ENCODE data around the gene SLFN12L. TPM values are rescaled to one million over a fixed set of nuclear protein-coding genes. Genes with fewer than 3 reads are reported as not detected.

Gene SLFN12L
- total and polyA plus RNA-seq, 9 of the 15 experiments (the other 6 are each of a cell fraction or from before 2014, with no cell fraction given): 0.04 to 0.31 (median 0.08) TPM; not detected in 3

DNA sequence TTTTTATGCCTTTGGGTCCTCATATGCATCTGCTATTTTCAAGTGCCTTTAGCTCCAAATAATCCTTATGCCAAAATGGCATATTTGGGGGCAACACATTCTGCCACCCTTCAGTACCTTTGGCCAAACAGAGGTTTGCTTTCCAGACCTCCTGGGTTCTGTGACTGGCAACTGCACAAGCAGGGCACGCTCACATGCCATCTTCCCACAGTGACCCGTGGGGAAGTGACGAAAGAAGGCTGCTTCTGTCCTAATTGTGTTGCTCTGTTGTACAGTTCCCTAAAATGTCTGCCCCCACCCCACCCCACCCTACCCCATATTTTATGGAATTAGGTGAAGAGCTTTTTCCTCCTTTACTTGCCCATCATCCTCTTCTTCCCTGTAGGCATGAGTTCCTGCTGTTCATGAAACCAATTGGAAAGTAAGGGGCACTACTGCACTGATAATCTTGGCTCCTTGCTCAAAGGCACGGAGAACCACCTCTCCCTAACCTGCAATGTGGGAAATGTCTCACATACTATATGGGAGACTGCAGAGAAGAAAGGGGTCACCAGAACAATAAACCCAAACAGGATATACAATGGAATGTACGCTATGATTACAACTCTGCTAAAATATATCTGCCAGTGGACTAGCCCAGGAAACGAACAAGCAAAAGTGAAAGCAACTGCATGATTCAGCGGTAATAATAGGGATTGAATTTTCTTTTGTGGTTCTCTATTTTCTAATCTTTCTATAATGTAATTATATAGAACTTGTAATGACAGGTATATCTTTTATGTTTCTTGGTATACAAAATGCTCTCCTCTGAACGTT lies 3.3 kb upstream of the SLFN12L start (continued):
- TF ChIP-seq, protein P1, sequence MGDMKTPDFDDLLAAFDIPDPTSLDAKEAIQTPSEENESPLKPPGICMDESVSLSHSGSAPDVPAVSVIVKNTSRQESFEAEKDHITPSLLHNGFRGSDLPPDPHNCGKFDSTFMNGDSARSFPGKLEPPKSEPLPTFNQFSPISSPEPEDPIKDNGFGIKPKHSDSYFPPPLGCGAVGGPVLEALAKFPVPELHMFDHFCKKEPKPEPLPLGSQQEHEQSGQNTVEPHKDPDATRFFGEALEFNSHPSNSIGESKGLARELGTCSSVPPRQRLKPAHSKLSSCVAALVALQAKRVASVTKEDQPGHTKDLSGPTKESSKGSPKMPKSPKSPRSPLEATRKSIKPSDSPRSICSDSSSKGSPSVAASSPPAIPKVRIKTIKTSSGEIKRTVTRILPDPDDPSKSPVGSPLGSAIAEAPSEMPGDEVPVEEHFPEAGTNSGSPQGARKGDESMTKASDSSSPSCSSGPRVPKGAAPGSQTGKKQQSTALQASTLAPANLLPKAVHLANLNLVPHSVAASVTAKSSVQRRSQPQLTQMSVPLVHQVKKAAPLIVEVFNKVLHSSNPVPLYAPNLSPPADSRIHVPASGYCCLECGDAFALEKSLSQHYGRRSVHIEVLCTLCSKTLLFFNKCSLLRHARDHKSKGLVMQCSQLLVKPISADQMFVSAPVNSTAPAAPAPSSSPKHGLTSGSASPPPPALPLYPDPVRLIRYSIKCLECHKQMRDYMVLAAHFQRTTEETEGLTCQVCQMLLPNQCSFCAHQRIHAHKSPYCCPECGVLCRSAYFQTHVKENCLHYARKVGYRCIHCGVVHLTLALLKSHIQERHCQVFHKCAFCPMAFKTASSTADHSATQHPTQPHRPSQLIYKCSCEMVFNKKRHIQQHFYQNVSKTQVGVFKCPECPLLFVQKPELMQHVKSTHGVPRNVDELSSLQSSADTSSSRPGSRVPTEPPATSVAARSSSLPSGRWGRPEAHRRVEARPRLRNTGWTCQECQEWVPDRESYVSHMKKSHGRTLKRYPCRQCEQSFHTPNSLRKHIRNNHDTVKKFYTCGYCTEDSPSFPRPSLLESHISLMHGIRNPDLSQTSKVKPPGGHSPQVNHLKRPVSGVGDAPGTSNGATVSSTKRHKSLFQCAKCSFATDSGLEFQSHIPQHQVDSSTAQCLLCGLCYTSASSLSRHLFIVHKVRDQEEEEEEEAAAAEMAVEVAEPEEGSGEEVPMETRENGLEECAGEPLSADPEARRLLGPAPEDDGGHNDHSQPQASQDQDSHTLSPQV (IDR thresholded peaks at IDR 0.05): peak; percentile 82
- TF ChIP-seq DACH1 (IDR thresholded peaks at IDR 0.05; ENCODE audit: partially characterized antibody) (no peak), TCF3 (CRISPR knock-in tag; IDR thresholded peaks at IDR 0.05) (no peak), FOXA1 (IDR thresholded peaks at IDR 0.05; ENCODE audit: borderline replicate concordance) (no peak), HIVEP1 (CRISPR knock-in tag; IDR thresholded peaks at IDR 0.05) (no peak), HNRNPUL1 (IDR thresholded peaks at IDR 0.05; ENCODE audit: low read length) (no peak), ZNF76 (CRISPR knock-in tag; IDR thresholded peaks at IDR 0.05; ENCODE audit: borderline replicate concordance) (no peak), RBM15 (IDR thresholded peaks at IDR 0.05; ENCODE audit: insufficient read depth, low read length) (no peak), SMARCB1 (IDR thresholded peaks at IDR 0.05; ENCODE audit: insufficient read length, low read depth) (no peak), ZBTB2 (IDR thresholded peaks at IDR 0.05) (no peak), ETS2 (tag; IDR thresholded peaks at IDR 0.05; ENCODE audit: borderline replicate concordance, poor library complexity, severe bottlenecking) (no peak), NFE2L1 (tag; IDR thresholded peaks at IDR 0.05; ENCODE audit: borderline replicate concordance, low read depth) (0 out of 2 replicates have a peak, but pooled peaks have one; percentile 28), ZKSCAN1 (IDR thresholded peaks at IDR 0.05; ENCODE audit: low read depth, low read length) (no peak), MAFF (IDR thresholded peaks at IDR 0.05; ENCODE audit: low read length) (peak; percentile 66), GATAD2A (IDR thresholded peaks at IDR 0.05) (no peak)
- TF ChIP-seq, protein P2, sequence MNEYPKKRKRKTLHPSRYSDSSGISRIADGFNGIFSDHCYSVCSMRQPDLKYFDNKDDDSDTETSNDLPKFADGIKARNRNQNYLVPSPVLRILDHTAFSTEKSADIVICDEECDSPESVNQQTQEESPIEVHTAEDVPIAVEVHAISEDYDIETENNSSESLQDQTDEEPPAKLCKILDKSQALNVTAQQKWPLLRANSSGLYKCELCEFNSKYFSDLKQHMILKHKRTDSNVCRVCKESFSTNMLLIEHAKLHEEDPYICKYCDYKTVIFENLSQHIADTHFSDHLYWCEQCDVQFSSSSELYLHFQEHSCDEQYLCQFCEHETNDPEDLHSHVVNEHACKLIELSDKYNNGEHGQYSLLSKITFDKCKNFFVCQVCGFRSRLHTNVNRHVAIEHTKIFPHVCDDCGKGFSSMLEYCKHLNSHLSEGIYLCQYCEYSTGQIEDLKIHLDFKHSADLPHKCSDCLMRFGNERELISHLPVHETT (CRISPR knock-in tag; conservative IDR thresholded peaks at IDR 0.05 in 1 of 2, IDR thresholded peaks at IDR 0.05 in 1 of 2): peak in 1 of 2 experiments; percentile 37; a peak in 1 of 4 replicates
- TF ChIP-seq, protein P3, sequence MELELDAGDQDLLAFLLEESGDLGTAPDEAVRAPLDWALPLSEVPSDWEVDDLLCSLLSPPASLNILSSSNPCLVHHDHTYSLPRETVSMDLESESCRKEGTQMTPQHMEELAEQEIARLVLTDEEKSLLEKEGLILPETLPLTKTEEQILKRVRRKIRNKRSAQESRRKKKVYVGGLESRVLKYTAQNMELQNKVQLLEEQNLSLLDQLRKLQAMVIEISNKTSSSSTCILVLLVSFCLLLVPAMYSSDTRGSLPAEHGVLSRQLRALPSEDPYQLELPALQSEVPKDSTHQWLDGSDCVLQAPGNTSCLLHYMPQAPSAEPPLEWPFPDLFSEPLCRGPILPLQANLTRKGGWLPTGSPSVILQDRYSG (tag; conservative IDR thresholded peaks at IDR 0.05; ENCODE audit: low read depth): peak; percentile 35

Measured in K562 (cell line).